WI38 (cell line): ENCODE results near the gene GAK.

Experiments used
- H3K4me3 ChIP-seq: 2 replicates; pipeline ENCODE4 v1.5.1; 2011; ENCODE audit warnings: low read depth, mild to moderate bottlenecking, control low read depth, low read length
- TF ChIP-seq, protein P1 (sequence below): IDR thresholded peaks from 2 replicates; pipeline ENCODE4 v1.5.1; 2012; ENCODE audit warnings: low read depth, mild to moderate bottlenecking, control low read depth, low read length

Gene GAK

DNA sequence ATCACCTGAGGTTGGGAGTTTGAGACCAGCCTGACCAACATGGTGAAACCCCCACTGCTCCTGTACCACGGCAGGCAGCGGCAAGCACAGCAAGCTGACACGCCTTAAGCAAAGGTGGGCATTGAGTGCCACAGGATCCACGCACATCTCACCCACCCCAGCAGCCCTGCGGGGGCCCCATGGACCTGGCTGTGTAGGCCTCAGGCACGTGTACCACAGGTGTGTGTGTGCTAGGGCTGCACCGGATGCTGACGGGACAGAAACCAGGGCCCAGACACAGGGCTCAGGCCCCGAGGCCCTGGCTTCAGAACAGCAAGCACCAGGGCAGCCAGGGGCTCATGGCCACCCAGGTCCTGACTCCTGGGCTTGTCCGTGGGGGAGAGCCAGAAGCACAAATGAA lies 46.8 kb downstream of the GAK start:
- TF ChIP-seq, protein P1, sequence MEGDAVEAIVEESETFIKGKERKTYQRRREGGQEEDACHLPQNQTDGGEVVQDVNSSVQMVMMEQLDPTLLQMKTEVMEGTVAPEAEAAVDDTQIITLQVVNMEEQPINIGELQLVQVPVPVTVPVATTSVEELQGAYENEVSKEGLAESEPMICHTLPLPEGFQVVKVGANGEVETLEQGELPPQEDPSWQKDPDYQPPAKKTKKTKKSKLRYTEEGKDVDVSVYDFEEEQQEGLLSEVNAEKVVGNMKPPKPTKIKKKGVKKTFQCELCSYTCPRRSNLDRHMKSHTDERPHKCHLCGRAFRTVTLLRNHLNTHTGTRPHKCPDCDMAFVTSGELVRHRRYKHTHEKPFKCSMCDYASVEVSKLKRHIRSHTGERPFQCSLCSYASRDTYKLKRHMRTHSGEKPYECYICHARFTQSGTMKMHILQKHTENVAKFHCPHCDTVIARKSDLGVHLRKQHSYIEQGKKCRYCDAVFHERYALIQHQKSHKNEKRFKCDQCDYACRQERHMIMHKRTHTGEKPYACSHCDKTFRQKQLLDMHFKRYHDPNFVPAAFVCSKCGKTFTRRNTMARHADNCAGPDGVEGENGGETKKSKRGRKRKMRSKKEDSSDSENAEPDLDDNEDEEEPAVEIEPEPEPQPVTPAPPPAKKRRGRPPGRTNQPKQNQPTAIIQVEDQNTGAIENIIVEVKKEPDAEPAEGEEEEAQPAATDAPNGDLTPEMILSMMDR = no peak

DNA sequence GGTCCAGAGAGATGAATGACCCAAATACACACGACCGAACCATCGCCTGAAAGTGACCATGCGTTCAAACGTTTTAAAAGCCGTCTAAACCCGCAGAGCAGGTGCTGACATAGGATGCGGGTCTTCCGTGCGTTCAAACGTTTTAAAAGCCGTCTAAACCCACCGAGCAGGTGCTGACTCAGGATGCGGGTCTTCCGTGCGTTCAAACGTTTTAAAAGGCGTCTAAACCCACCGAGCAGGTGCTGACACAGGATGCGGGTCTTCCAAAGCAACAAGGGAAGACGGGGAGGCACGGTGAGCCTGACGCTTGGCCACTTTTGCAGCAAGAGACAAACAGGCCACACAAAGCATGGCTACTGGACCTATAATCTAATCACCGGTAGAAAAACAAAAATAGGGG lies 47.2 kb downstream of the GAK start:
- no peak overlapping the region for H3K4me3 ChIP-seq
- TF ChIP-seq, protein P1 = no peak

More for the DNA sequence above, 46.8 kb downstream of the GAK start:
- no peak overlapping the region for H3K4me3 ChIP-seq

DNA sequence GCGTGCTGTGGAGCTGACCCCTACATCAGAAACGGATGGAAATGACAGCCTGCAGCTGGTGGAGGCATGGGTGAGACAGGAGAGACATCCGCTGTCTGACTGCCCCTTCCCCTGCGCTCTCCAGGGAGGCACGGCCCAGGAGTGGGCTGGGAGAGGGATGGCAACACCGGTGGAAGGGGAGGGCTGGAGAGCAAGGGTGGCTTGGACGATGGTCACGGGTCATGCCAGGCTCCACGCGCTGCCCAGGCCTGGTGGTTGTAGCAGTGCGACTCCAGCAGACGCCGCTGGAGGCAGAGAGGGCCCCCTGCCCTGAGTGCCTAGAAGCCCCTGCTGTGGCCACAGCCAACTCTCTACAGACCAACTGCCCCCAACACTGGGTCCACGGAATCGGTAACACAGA lies 47.9 kb downstream of the GAK start:
- no peak overlapping the region for H3K4me3 ChIP-seq
- TF ChIP-seq, protein P1 = no peak

DNA sequence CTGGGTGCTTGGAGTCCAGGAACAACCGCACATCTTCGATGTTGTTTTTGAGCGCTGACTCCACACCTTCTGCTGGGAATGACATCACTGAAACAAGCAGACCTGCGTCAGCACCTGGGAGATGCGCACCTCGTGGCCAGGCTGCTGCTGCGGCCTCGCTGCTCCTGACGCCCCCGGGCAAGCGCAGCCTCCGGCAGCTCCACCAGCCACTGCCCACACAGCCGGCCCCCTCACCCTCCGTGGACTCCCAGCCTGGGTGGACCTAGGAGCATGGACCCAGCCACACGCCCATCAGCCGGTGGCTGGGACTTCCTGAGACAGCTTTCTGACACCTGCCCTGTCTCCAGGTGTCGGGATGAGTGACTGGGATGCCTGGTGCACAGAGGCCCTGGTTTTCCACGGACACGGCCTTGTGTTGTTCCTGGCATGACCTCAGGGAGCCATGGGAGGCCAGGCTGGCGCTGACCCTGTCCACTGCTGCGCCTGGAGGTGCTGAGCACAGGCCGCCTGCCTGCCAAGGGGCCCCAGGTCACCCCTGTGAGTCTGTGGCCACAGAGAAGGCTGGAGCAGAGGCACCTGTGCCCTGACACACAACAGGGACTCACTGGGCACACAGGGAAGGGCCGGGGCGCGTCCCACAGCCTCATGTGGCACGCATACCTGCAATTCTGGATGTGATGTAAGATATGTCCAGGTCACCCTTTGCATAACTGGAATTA lies 48.6 kb downstream of the GAK start:
- no peak overlapping the region for H3K4me3 ChIP-seq
- TF ChIP-seq, protein P1 = no peak

DNA sequence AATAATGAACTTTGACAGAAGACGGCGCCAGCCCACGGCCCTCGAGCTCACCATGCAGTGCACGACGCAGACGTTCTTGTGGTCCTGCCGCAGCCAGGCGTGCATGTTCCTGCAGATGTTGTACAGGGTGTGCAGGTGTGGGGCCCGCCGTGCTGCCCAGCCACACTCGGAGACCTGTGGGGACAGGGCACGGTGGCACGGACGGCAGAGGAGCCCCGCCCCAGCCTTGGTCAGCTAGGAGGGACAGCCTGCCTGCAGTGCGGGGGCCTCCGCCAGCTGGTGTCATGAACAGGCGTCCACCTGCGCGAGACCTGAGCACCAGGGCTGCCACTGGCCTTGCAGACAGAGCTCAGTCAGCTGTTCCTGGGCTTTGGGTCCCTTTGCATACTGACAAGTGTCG lies 49.5 kb downstream of the GAK start:
- TF ChIP-seq, protein P1 = no peak
- no peak overlapping the region for H3K4me3 ChIP-seq

DNA sequence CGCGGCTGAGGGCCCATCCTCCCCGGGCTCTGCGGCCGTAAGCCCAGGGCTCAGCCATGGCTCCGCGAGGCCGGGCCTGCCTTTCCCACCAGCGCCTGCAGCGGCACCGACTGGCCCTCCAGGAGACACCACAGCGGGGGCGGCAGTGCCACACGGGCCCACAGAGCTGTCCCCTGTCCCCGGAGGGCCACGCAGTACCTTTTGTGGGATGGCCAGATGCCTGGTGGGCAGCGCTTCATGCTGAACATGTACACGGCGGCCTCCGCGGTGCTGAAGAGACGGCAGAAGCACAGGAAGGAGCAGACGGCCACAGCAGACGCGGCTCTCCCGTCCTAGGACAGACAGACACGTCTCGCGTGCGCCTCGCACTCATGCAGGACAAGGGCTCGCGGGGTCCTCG lies 50.4 kb downstream of the GAK start:
- no peak overlapping the region for H3K4me3 ChIP-seq
- TF ChIP-seq, protein P1 = no peak

DNA sequence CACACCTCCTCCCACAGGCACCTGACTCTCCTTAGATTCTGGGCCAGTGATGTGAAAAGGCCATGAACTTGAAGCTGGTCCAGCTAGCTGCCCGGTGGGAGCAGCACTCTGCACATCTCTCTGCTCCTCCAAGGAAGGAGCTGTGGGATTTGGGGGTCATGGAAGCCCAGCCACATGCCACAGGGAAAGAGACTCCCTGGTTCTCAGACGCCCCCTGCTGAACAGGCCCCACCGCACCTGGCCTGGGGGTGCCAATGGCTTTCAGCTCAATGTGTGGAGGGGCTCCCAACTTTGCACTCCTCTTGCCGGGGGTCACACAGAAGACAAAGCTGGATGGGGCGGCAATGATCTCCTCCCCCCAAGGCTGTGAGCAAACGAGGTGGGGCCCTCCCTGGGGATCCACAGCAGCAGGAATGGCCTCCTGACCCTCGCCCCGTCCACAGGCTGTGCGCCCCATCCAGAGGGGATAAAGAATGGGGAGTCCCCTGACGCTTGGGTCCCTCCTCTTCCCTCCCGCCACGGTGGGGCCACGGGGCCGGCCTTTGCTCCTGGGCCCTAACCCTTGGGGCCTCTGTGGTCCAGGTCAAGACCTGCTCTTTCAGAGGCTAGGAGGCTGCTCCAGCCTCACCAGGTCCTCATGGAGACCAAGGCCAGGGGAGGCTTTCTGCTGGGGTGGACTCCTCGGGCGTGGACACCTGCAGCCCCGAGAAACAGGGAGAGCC lies 51.3 kb downstream of the GAK start:
- TF ChIP-seq, protein P1 = no peak
- H3K4me3 ChIP-seq = no peak overlapping the region
